Esophagus squamous epithelium (tissue), 4 donors: ENCODE results near the gene REST.

Experiments
- POLR2A ChIP-seq, 4 donors: fragments of 450-650 bp; IDR thresholded peaks; one replicate each; pipeline ENCODE4 v1.6.1; 2017; ENCODE audit warnings: antibody characterized with exemption in 4 of 4, mild to moderate bottlenecking in 4 of 4, moderate library complexity in 3 of 4
- TF ChIP-seq, protein P1 (sequence below), 6 experiments: fragments of 450-650 bp in 4 of 6; fragments of 200-600 bp in 2 of 6; sonication (generic) in 2 of 6; IDR thresholded peaks; one replicate each; pipeline ENCODE4 v1.5.1; 2016 to 2019; ENCODE audit warnings: antibody characterized with exemption in 6 of 6, mild to moderate bottlenecking in 4 of 6, moderate library complexity in 4 of 6

DNA sequence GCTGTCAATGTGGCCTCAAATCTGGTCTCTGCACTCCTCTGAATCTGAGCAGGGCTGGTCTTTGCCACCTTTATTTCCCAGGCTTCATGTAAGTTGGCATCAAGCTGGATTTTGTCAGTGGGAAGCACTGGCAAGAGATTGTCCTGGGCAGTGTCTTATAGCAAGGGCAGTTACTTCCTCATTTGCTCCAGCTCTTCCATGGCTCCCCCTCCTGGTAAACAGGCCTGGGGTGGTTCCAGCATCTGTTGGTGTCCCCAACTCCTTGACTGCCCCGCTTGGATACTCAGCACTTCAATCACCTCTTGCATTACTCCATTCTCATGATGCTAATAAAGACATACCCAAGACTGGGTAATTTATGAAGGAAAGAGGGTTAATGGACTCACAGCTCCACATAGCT, 15.0 kb upstream of the REST start:
- TF ChIP-seq, protein P1, sequence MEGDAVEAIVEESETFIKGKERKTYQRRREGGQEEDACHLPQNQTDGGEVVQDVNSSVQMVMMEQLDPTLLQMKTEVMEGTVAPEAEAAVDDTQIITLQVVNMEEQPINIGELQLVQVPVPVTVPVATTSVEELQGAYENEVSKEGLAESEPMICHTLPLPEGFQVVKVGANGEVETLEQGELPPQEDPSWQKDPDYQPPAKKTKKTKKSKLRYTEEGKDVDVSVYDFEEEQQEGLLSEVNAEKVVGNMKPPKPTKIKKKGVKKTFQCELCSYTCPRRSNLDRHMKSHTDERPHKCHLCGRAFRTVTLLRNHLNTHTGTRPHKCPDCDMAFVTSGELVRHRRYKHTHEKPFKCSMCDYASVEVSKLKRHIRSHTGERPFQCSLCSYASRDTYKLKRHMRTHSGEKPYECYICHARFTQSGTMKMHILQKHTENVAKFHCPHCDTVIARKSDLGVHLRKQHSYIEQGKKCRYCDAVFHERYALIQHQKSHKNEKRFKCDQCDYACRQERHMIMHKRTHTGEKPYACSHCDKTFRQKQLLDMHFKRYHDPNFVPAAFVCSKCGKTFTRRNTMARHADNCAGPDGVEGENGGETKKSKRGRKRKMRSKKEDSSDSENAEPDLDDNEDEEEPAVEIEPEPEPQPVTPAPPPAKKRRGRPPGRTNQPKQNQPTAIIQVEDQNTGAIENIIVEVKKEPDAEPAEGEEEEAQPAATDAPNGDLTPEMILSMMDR (IDR thresholded peaks at IDR 0.05), result no peak
- no peak for TF ChIP-seq POLR2A (IDR thresholded peaks at IDR 0.05)
